Neuronal stem cell (in vitro differentiated cells): Measurements from ENCODE around the gene GNG12.

Experiments used
- DNase-seq: peaks from one replicate; pipeline ENCODE4 v3.0.0-alpha.2; 2013; ENCODE audit warnings: low spot score
- H2AFZ ChIP-seq: one replicate; pipeline ENCODE4 v1.6.1; 2013; ENCODE audit warnings: mild to moderate bottlenecking, low read length, inconsistent platforms
- H2AK5ac ChIP-seq: 2 replicates; pipeline ENCODE4 v1.6.1; 2013; ENCODE audit warnings: low read depth, mild to moderate bottlenecking, inconsistent platforms, low read length, moderate library complexity, mixed read lengths
- H2BK120ac ChIP-seq: 2 replicates; pipeline ENCODE4 v1.6.1; 2013; ENCODE audit warnings: low read depth, mild to moderate bottlenecking, inconsistent platforms, low read length, moderate library complexity, mixed read lengths
- H2BK12ac ChIP-seq: one replicate; pipeline ENCODE4 v1.6.1; 2013; ENCODE audit warnings: low read length, inconsistent platforms
- H2BK15ac ChIP-seq: 2 replicates; pipeline ENCODE4 v1.6.1; 2013; ENCODE audit warnings: mild to moderate bottlenecking, low read length, inconsistent platforms, mixed read lengths
- H2BK5ac ChIP-seq: one replicate; pipeline ENCODE4 v1.6.1; 2013; ENCODE audit warnings: inconsistent platforms, mild to moderate bottlenecking, low read length, moderate library complexity
- H3K14ac ChIP-seq: one replicate; pipeline ENCODE4 v1.6.1; 2013; ENCODE audit warnings: low read length, inconsistent platforms
- H3K18ac ChIP-seq: 2 replicates; pipeline ENCODE4 v1.6.1; 2013; ENCODE audit warnings: low read length, inconsistent platforms
- H3K23ac ChIP-seq: 2 replicates; pipeline ENCODE4 v1.6.1; 2013; ENCODE audit warnings: low read depth, mild to moderate bottlenecking, mixed read lengths, low read length, inconsistent platforms; ENCODE audit not compliant: poor library complexity
- H3K27ac ChIP-seq: replicated peaks from 3 replicates; pipeline ENCODE4 v1.5.1; 2013; ENCODE audit warnings: low read length, inconsistent platforms
- H3K27me3 ChIP-seq, 3 experiments: 2 replicates each; pipeline ENCODE4 v1.6.1; 2013; ENCODE audit warnings: low read length in 3 of 3, mild to moderate bottlenecking in 2 of 3, inconsistent platforms in 1 of 3, low read depth in 1 of 3, mixed read lengths in 1 of 3, moderate library complexity in 1 of 3; ENCODE audit not compliant: control insufficient read depth in 3 of 3, insufficient read depth in 3 of 3
- H3K36me3 ChIP-seq, 2 donors: replicated peaks in 1 of 2; 2 replicates each; pipeline ENCODE4 v1.6.1; 2013; ENCODE audit warnings: low read length in 2 of 2; ENCODE audit not compliant: control insufficient read depth in 2 of 2, insufficient read depth in 2 of 2
- H3K4ac ChIP-seq: 2 replicates; pipeline ENCODE4 v1.6.1; 2013; ENCODE audit warnings: inconsistent platforms, mild to moderate bottlenecking, low read length, moderate library complexity
- H3K4me1 ChIP-seq, 2 donors: 1 replicate in 1 of 2; 2 replicates in 1 of 2; pipeline ENCODE4 v1.6.1; 2013; ENCODE audit warnings: low read length in 2 of 2, low read depth in 1 of 2; ENCODE audit not compliant: control insufficient read depth in 2 of 2, insufficient read depth in 1 of 2
- H3K4me2 ChIP-seq: one replicate; pipeline ENCODE4 v1.6.1; 2013; ENCODE audit warnings: mild to moderate bottlenecking, low read length, inconsistent platforms; ENCODE audit not compliant: insufficient read depth, poor library complexity, severe bottlenecking
- H3K4me3 ChIP-seq, 2 donors: 2 replicates each; pipeline ENCODE4 v1.5.1; 2013; ENCODE audit warnings: low read length in 2 of 2, mild to moderate bottlenecking in 2 of 2, inconsistent platforms in 1 of 2, moderate library complexity in 1 of 2
- H3K79me1 ChIP-seq: one replicate; pipeline ENCODE4 v1.6.1; 2013; ENCODE audit warnings: low read depth, mild to moderate bottlenecking, inconsistent platforms, low read length, moderate library complexity
- H3K9ac ChIP-seq: one replicate; pipeline ENCODE4 v1.6.1; 2013; ENCODE audit warnings: mild to moderate bottlenecking, low read depth, low read length, inconsistent platforms; ENCODE audit not compliant: poor library complexity
- H3K9me3 ChIP-seq, 2 donors: replicated peaks in 1 of 2; 2 replicates each; pipeline versions ENCODE3 to v1.6.1; 2013; ENCODE audit warnings: low read length in 2 of 2, mild to moderate bottlenecking in 2 of 2, inconsistent platforms in 1 of 2, low read depth in 1 of 2, mixed read lengths in 1 of 2, moderate library complexity in 1 of 2; ENCODE audit not compliant: control insufficient read depth in 2 of 2, insufficient read depth in 1 of 2
- H4K8ac ChIP-seq: one replicate; pipeline ENCODE4 v1.6.1; 2013; ENCODE audit warnings: low read depth, mild to moderate bottlenecking, inconsistent platforms, low read length, moderate library complexity
- H4K91ac ChIP-seq: one replicate; pipeline ENCODE4 v1.6.1; 2013; ENCODE audit warnings: low read length, low read depth, mild to moderate bottlenecking, inconsistent platforms; ENCODE audit not compliant: poor library complexity
- WGBS, 2 donors: extraction: QIAGEN DNeasy Blood & Tissue Kit; methylation state at CpG; one replicate each; pipeline ENCODE4 v1.1.7; 2013; ENCODE audit warnings: missing lambda C conversion rate in 2 of 2, mixed read lengths in 1 of 2; ENCODE audit not compliant: insufficient read length in 2 of 2, insufficient replicate concordance in 1 of 2; ENCODE audit errors: extremely low coverage in 2 of 2; 5-methylcytosine and 5-hydroxymethylcytosine counted together

Gene GNG12

DNA sequence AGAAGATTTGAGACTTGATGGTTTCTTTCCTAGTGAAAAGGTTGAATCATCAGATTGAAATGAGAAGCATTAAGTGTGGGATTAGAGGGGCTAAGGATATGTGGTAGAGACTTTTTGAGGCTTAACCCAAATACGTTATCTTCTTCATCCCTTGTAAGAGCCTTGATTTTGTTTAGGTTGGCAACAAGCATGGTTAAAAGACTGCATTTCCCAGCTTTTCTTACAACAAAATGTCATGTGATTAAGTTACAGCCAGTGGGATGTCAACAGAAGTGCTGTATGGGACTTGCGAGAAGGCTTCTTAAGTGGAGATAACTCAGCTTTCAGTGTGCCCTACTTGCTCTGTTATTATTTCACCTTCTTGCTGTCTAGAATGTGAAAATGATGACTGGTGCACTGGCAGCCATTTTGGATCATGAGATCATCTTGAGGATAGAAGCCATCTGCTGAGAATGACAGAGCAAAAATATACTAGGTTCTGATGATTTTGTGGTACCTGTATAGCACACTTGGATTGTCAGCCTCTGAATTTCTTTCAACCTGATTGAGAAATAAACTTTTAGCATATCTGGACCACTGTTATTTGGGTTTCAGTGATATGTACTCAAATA, 41.3 kb upstream of the GNG12 start:
- Histone ChIP-seq H3K4me2 (no peak overlapping the region), H3K27me3 (no peaks in the 10 kb centered on the region), H3K36me3 (no peaks in the 10 kb centered on the region), H2BK12ac (no peak overlapping the region), H2BK120ac (no peak overlapping the region), H3K9me3 (no peaks in the 10 kb centered on the region), H3K9ac (no peak overlapping the region), H4K8ac (no peak overlapping the region), H3K14ac (no peak overlapping the region), H4K91ac (no peak overlapping the region), H2BK15ac (no peak overlapping the region), H2AK5ac (no peak overlapping the region), H3K18ac (no peak overlapping the region), H3K79me1 (no peaks in the 10 kb centered on the region), H3K27ac (no peak overlapping the region), H2BK5ac (no peak overlapping the region), H3K4me3 (no peak overlapping the region), H3K4me1 (no peaks in the 10 kb centered on the region), H3K23ac (no peak overlapping the region), H3K4ac (no peak overlapping the region), H2AFZ (no peak overlapping the region)
- no CpG with 5 or more reads among the region's 2 CpGs for WGBS, 2 donors
- no peak for DNase-seq

DNA sequence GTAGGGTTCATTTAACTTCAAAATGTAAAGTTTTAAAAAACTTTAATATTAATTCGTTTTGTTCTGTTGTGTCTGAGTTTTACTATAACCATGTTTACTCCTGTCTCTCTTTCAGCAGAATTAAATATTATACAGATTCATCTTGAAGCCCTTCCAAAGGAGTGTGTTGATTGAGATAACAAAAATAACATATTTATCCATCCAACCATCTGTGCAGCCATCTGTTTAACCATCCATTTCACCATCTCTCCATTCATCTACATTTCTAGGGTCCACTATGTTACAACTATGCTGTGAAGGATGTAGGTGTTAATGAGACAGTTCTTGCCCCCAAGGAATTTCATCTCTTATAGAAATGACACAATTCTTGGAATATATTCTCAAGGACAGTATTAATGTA, 36.0 kb upstream of the GNG12 start:
- no peak overlapping the region for H3K9ac ChIP-seq
- H4K91ac ChIP-seq = no peak overlapping the region
- WGBS, 2 donors = no CpG with 5 or more reads among the region's 1 CpG
- H3K18ac ChIP-seq = no peak overlapping the region
- no peak overlapping the region for H3K4ac ChIP-seq
- H2AK5ac ChIP-seq = no peak overlapping the region
- no peak overlapping the region for H2BK12ac ChIP-seq
- H3K27ac ChIP-seq = no peak overlapping the region
- no peak overlapping the region for H2BK5ac ChIP-seq
- H2AFZ ChIP-seq = no peak overlapping the region
- no peak overlapping the region for H4K8ac ChIP-seq
- H3K4me2 ChIP-seq = no peak overlapping the region
- H2BK15ac ChIP-seq = no peak overlapping the region
- no peaks in the 10 kb centered on the region for H3K36me3 ChIP-seq
- H3K4me3 ChIP-seq = no peak overlapping the region
- DNase-seq = no peak
- H3K9me3 ChIP-seq = no peaks in the 10 kb centered on the region
- no peak overlapping the region for H3K14ac ChIP-seq
- H3K27me3 ChIP-seq = no peaks in the 10 kb centered on the region
- no peaks in the 10 kb centered on the region for H3K4me1 ChIP-seq
- H3K23ac ChIP-seq = no peak overlapping the region
- H2BK120ac ChIP-seq = no peak overlapping the region
- H3K79me1 ChIP-seq = no peaks in the 10 kb centered on the region

DNA sequence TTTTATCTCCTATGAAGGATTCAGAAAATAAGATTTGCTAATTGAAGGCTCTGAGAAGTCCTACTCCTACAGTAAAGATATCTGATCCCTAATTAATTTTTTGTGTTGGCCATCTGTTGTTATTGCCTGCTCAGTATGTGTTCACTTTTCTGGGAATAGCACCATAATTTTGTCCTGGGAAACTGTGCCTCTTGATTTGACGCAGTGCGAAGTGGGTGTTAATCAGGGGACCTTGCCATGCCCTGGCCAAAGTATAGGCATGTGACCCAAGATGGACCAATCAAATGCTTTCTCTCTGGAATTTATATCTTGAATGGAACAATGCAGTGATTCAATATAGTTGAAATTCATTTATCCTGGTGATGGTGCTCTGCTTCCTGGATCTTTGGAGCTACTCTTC, 30.4 kb upstream of the GNG12 start:
- Histone ChIP-seq H3K27ac (no peak overlapping the region), H3K18ac (no peak overlapping the region), H3K9me3 (no peaks in the 10 kb centered on the region), H3K9ac (no peak overlapping the region), H3K36me3 (no peaks in the 10 kb centered on the region), H2AK5ac (no peak overlapping the region), H2BK120ac (no peak overlapping the region), H3K4me1 (no peaks in the 10 kb centered on the region), H2BK5ac (no peak overlapping the region), H2BK12ac (no peak overlapping the region), H4K91ac (no peak overlapping the region), H4K8ac (no peak overlapping the region), H3K23ac (no peak overlapping the region), H3K4me3 (no peak overlapping the region), H3K27me3 (no peaks in the 10 kb centered on the region), H3K14ac (no peak overlapping the region), H3K4me2 (no peak overlapping the region), H3K79me1 (no peaks in the 10 kb centered on the region), H3K4ac (no peak overlapping the region), H2BK15ac (no peak overlapping the region), H2AFZ (no peak overlapping the region)
- DNase-seq = no peak
- no CpG with 5 or more reads among the region's 2 CpGs for WGBS, 2 donors

DNA sequence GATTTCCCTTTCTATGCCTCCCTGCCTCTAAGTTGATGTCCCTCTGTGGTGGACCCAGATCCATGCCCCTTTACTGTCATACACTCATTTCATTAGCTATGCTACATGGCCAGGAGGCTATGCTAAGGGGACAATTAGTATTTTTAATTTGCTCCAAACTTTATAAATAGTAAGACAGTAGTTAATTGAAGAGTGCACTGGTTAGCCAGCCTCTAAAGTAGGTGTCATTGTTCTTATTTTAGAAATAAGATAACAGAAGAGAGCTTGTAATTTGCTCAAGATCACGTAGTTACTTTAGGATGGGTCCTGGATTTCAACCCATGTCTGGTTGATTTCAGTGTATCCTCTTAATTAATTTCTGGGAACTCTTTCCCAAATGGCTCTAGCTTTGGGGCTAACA, 29.4 kb upstream of the GNG12 start:
- Histone ChIP-seq H3K36me3 (no peaks in the 10 kb centered on the region), H3K27ac (no peak overlapping the region), H3K9me3 (no peaks in the 10 kb centered on the region), H3K27me3 (no peaks in the 10 kb centered on the region), H2BK120ac (no peak overlapping the region), H3K14ac (no peak overlapping the region), H3K18ac (no peak overlapping the region), H2AFZ (no peak overlapping the region), H3K4me2 (no peak overlapping the region), H3K4me1 (no peaks in the 10 kb centered on the region), H3K4ac (no peak overlapping the region), H3K23ac (no peak overlapping the region), H2BK15ac (no peak overlapping the region), H4K8ac (no peak overlapping the region), H3K9ac (no peak overlapping the region), H2BK5ac (no peak overlapping the region), H3K79me1 (no peaks in the 10 kb centered on the region), H2BK12ac (no peak overlapping the region), H4K91ac (no peak overlapping the region), H2AK5ac (no peak overlapping the region), H3K4me3 (no peak overlapping the region)
- no peak for DNase-seq
- no CpG with 5 or more reads among the region's 1 CpG for WGBS, 2 donors
